ENCODE results near the gene ZNF213.

ZNF213 gene

GRCh38 chr16:3134338-3135125 is at the start of gene ZNF213:
ZNF213 (plus strand) TSS chr16:3135029; CDS start chr16:3137281, 2,252 bp downstream.
- Mint-ChIP-seq H3K36me3 (ENCODE audit: low read depth) (peaks cover 57% of the 10 kb centered on the region), H3K9me3 (no peaks in the 10 kb centered on the region), H3K27ac (peak within 1 kb of the TSS; percentile 97), H3K4me3 (peak within 1 kb of the TSS; percentile 99), H3K4me1 (ENCODE audit: low read depth) (peaks cover 31% of the 10 kb centered on the region), H3K27me3 (no peaks in the 10 kb centered on the region)
- DNase-seq, result peak; percentile 88

- Mint-ChIP-seq H3K27ac (peak overlapping the region; percentile 79), H3K4me1 (ENCODE audit: low read depth) (peaks cover 57% of the 10 kb centered on the region), H3K4me3 (peak overlapping the region; percentile 71), H3K9me3 (peaks cover 2% of the 10 kb centered on the region), H3K27me3 (no peaks in the 10 kb centered on the region), H3K36me3 (ENCODE audit: low read depth) (peaks cover 5% of the 10 kb centered on the region)
- DNase-seq, result no peak
Observed at GRCh38 chr16:3085868-3086595, 48.8 kb upstream of the ZNF213 start.

GRCh38 chr16:3086596-3087242 is 48.1 kb upstream of the ZNF213 start:
- no peaks in the 10 kb centered on the region for H3K9me3 Mint-ChIP-seq
- H3K4me3 Mint-ChIP-seq, result peak overlapping the region; percentile 71
- peaks cover 59% of the 10 kb centered on the region for H3K4me1 Mint-ChIP-seq (ENCODE audit: low read depth)
- H3K27me3 Mint-ChIP-seq, result no peaks in the 10 kb centered on the region
- peaks cover 3% of the 10 kb centered on the region for H3K36me3 Mint-ChIP-seq (ENCODE audit: low read depth)
- peak overlapping the region; percentile 79 for H3K27ac Mint-ChIP-seq
- DNase-seq, result peak; percentile 56

GRCh38 chr16:3087243-3088235 is 47.3 kb upstream of the ZNF213 start:
- no peaks in the 10 kb centered on the region for H3K27me3 Mint-ChIP-seq
- no peaks in the 10 kb centered on the region for H3K9me3 Mint-ChIP-seq
- DNase-seq, result no peak
- peak overlapping the region; percentile 79 for H3K27ac Mint-ChIP-seq
- H3K4me1 Mint-ChIP-seq (ENCODE audit: low read depth), result peaks cover 57% of the 10 kb centered on the region
- peaks cover 3% of the 10 kb centered on the region for H3K36me3 Mint-ChIP-seq (ENCODE audit: low read depth)
- H3K4me3 Mint-ChIP-seq, result peak overlapping the region; percentile 71

- Mint-ChIP-seq H3K4me1 (ENCODE audit: low read depth) (peaks cover 54% of the 10 kb centered on the region), H3K4me3 (no peak overlapping the region), H3K9me3 (no peaks in the 10 kb centered on the region), H3K36me3 (ENCODE audit: low read depth) (no peaks in the 10 kb centered on the region), H3K27me3 (no peaks in the 10 kb centered on the region), H3K27ac (no peak overlapping the region)
- no peak for DNase-seq
Observed at GRCh38 chr16:3088450-3088849, 46.4 kb upstream of the ZNF213 start.

- H3K4me3 Mint-ChIP-seq, result no peak overlapping the region
- DNase-seq, result no peak
- no peak overlapping the region for H3K27ac Mint-ChIP-seq
- no peaks in the 10 kb centered on the region for H3K27me3 Mint-ChIP-seq
- H3K4me1 Mint-ChIP-seq (ENCODE audit: low read depth), result peaks cover 52% of the 10 kb centered on the region
- H3K36me3 Mint-ChIP-seq (ENCODE audit: low read depth), result no peaks in the 10 kb centered on the region
- H3K9me3 Mint-ChIP-seq, result no peaks in the 10 kb centered on the region
Observed at GRCh38 chr16:3088925-3089716, 45.7 kb upstream of the ZNF213 start.

- DNase-seq, result no peak
- Mint-ChIP-seq H3K4me3 (no peak overlapping the region), H3K27me3 (no peaks in the 10 kb centered on the region), H3K9me3 (no peaks in the 10 kb centered on the region), H3K4me1 (ENCODE audit: low read depth) (peaks cover 52% of the 10 kb centered on the region), H3K27ac (no peak overlapping the region), H3K36me3 (ENCODE audit: low read depth) (no peaks in the 10 kb centered on the region)
Observed at GRCh38 chr16:3089717-3090592, 44.9 kb upstream of the ZNF213 start.

GRCh38 chr16:3091551-3091950 is 43.3 kb upstream of the ZNF213 start:
- H3K4me3 Mint-ChIP-seq, result no peak overlapping the region
- DNase-seq, result no peak
- H3K36me3 Mint-ChIP-seq (ENCODE audit: low read depth), result no peaks in the 10 kb centered on the region
- H3K4me1 Mint-ChIP-seq (ENCODE audit: low read depth), result peaks cover 52% of the 10 kb centered on the region
- H3K9me3 Mint-ChIP-seq, result no peaks in the 10 kb centered on the region
- H3K27me3 Mint-ChIP-seq, result no peaks in the 10 kb centered on the region
- no peak overlapping the region for H3K27ac Mint-ChIP-seq

GRCh38 chr16:3092501-3092941 is 42.3 kb upstream of the ZNF213 start:
- DNase-seq, result no peak
- Mint-ChIP-seq H3K36me3 (ENCODE audit: low read depth) (no peaks in the 10 kb centered on the region), H3K4me3 (no peak overlapping the region), H3K27ac (no peak overlapping the region), H3K4me1 (ENCODE audit: low read depth) (peaks cover 43% of the 10 kb centered on the region), H3K27me3 (no peaks in the 10 kb centered on the region), H3K9me3 (no peaks in the 10 kb centered on the region)

GRCh38 chr16:3094289-3095027 is 40.4 kb upstream of the ZNF213 start:
- Mint-ChIP-seq H3K9me3 (no peaks in the 10 kb centered on the region), H3K4me3 (no peak overlapping the region), H3K36me3 (ENCODE audit: low read depth) (no peaks in the 10 kb centered on the region), H3K27me3 (no peaks in the 10 kb centered on the region), H3K27ac (peak overlapping the region; percentile 84), H3K4me1 (ENCODE audit: low read depth) (peaks cover 34% of the 10 kb centered on the region)
- peak; percentile 53 for DNase-seq

- Mint-ChIP-seq H3K9me3 (no peaks in the 10 kb centered on the region), H3K36me3 (ENCODE audit: low read depth) (no peaks in the 10 kb centered on the region), H3K4me3 (no peak overlapping the region), H3K4me1 (ENCODE audit: low read depth) (peaks cover 42% of the 10 kb centered on the region), H3K27me3 (no peaks in the 10 kb centered on the region), H3K27ac (peak overlapping the region; percentile 78)
- peak; percentile 65 for DNase-seq
Observed at GRCh38 chr16:3095869-3096268, 39.0 kb upstream of the ZNF213 start.

GRCh38 chr16:3096362-3096761 is 38.5 kb upstream of the ZNF213 start:
- H3K4me3 Mint-ChIP-seq, result no peak overlapping the region
- peaks cover 42% of the 10 kb centered on the region for H3K4me1 Mint-ChIP-seq (ENCODE audit: low read depth)

More at GRCh38 chr16:3096362-3096761, 38.5 kb upstream of the ZNF213 start:
- H3K27ac Mint-ChIP-seq, result peak overlapping the region; percentile 78
- no peak for DNase-seq
- no peaks in the 10 kb centered on the region for H3K36me3 Mint-ChIP-seq (ENCODE audit: low read depth)
- no peaks in the 10 kb centered on the region for H3K9me3 Mint-ChIP-seq
- H3K27me3 Mint-ChIP-seq, result no peaks in the 10 kb centered on the region
